ENCODE measurements around the gene MPLKIP.
"Not testable (repeated sequence)": the region's sequence is repeated elsewhere in the genome, so short reads cannot be mapped to it uniquely, and the experiment has no call there.

DNA sequence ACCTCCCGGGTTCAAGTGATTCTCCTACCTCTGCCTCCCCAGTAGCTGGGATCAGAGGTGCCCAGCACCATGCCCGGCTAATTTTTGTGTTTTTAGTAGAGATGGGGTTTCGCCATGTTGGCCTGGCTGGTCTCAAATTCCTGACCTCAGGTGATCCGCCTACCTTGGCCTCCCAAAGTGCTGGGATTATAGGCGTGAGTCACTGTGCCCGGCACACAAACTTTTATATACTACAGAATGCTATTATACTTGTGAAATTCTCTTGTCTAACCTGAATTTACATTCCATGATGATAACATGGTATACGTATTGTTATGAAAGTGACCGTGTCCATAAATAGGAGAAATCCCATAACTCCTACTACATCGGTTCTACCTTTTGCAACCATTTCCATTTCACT lies 17.2 kb downstream of the MPLKIP start:
- TF ChIP-seq, protein P1, sequence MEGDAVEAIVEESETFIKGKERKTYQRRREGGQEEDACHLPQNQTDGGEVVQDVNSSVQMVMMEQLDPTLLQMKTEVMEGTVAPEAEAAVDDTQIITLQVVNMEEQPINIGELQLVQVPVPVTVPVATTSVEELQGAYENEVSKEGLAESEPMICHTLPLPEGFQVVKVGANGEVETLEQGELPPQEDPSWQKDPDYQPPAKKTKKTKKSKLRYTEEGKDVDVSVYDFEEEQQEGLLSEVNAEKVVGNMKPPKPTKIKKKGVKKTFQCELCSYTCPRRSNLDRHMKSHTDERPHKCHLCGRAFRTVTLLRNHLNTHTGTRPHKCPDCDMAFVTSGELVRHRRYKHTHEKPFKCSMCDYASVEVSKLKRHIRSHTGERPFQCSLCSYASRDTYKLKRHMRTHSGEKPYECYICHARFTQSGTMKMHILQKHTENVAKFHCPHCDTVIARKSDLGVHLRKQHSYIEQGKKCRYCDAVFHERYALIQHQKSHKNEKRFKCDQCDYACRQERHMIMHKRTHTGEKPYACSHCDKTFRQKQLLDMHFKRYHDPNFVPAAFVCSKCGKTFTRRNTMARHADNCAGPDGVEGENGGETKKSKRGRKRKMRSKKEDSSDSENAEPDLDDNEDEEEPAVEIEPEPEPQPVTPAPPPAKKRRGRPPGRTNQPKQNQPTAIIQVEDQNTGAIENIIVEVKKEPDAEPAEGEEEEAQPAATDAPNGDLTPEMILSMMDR (IDR thresholded peaks at IDR 0.05) = not testable (repeated sequence)
- TF ChIP-seq, protein P2, sequence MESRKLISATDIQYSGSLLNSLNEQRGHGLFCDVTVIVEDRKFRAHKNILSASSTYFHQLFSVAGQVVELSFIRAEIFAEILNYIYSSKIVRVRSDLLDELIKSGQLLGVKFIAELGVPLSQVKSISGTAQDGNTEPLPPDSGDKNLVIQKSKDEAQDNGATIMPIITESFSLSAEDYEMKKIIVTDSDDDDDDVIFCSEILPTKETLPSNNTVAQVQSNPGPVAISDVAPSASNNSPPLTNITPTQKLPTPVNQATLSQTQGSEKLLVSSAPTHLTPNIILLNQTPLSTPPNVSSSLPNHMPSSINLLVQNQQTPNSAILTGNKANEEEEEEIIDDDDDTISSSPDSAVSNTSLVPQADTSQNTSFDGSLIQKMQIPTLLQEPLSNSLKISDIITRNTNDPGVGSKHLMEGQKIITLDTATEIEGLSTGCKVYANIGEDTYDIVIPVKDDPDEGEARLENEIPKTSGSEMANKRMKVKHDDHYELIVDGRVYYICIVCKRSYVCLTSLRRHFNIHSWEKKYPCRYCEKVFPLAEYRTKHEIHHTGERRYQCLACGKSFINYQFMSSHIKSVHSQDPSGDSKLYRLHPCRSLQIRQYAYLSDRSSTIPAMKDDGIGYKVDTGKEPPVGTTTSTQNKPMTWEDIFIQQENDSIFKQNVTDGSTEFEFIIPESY (IDR thresholded peaks at IDR 0.05; ENCODE audit: borderline replicate concordance, low read depth) = not testable (repeated sequence)
- TF ChIP-seq, protein P3, sequence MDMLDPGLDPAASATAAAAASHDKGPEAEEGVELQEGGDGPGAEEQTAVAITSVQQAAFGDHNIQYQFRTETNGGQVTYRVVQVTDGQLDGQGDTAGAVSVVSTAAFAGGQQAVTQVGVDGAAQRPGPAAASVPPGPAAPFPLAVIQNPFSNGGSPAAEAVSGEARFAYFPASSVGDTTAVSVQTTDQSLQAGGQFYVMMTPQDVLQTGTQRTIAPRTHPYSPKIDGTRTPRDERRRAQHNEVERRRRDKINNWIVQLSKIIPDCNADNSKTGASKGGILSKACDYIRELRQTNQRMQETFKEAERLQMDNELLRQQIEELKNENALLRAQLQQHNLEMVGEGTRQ (IDR thresholded peaks at IDR 0.05; ENCODE audit: borderline replicate concordance, low read depth, low read length) = not testable (repeated sequence)
- TF ChIP-seq POLR2AphosphoS5 (IDR thresholded peaks at IDR 0.05; ENCODE audit: low read depth, low read length); FOSL2 (IDR thresholded peaks at IDR 0.05; ENCODE audit: borderline replicate concordance, low read depth); TCF12 (IDR thresholded peaks at IDR 0.05); NFIC (IDR thresholded peaks at IDR 0.05; ENCODE audit: borderline replicate concordance); RCOR1 (IDR thresholded peaks at IDR 0.05; ENCODE audit: low read length); JUND (IDR thresholded peaks at IDR 0.05); TEAD4 (IDR thresholded peaks at IDR 0.05; ENCODE audit: borderline replicate concordance, insufficient read depth); CHD2 (IDR thresholded peaks at IDR 0.05; ENCODE audit: low read length, partially characterized antibody): not testable (repeated sequence)
